ENCODE measurements around the gene FAM76B.

Gene FAM76B

GRCh38 chr11:95728094-95728493 is 61.5 kb downstream of the FAM76B start:
- DNase-seq, result no peak

GRCh38 chr11:95727620-95728019 is 62.0 kb downstream of the FAM76B start:
- DNase-seq, result no peak

- no peak for DNase-seq
Observed at GRCh38 chr11:95727111-95727510, 62.5 kb downstream of the FAM76B start.

DNA sequence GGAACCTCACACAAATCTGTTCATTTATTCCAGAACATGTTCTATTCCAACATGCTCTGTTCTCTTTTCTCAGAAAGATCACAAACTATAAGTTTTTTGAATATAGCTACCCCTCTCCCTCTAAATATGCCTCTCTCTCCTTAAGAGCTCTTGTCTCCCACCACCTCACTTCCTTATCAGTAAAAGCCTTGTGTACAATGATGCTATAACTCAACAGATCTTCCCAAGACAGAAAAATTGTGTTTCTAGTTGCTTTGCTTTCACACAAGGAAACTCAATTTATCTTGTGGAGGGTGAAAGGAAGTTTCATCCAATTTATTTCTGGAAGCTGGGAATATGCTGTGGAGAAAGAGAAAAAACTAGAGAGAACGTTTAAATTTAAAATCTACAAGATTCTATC is 64.4 kb downstream of the FAM76B start:
- no peak for DNase-seq

DNA sequence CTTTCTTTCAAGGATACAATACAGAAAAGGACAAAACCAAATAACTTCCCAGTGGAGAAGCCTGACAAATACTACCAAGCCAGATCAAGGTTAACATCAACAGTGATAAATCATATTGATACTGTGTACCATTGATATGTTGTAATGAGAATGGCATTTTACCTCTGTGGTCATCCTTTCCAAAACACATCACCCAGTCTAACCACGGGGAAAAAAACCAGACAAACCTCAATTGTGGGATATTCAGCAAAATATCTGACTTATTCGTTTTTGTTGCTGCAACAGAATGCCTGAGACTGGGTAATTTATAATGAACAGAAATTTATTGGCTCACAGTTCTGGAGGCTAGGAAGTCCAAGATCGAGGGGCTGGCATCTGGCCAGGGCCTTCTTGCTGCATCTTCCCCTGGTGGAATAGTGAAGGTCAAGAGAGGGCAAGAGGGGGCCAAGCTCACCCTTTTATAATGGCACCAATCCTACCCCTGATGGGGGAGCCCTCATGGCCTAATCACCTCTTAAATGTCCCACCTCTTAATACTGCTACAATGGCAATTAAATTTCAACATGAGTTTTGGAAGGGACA is 66.1 kb downstream of the FAM76B start:
- DNase-seq, result no peak

GRCh38 chr11:95720195-95720594 is 69.4 kb downstream of the FAM76B start:
- no peak for DNase-seq

Data from NCI-H526 treated with DMSO at 0.1 percent for 48 hours (cell line).